Astrocyte (in vitro differentiated cells and primary cell): ENCODE data around the gene SEPSECS. TPM values are rescaled to one million over a fixed set of nuclear protein-coding genes. Genes with fewer than 3 reads are reported as not detected.

Experiments used
- DNase-seq: peaks from one replicate; pipeline ENCODE4 v3.0.0-alpha.2; 2010; ENCODE audit warnings: low read depth
- FAIRE-seq: peaks from 2 replicates; lab custom pipeline; 2011; peaks lifted over from hg19 to GRCh38; lab: Jason Lieb, UNC
- H2AFZ ChIP-seq: 2 replicates; pipeline ENCODE4 v1.6.0; 2012; ENCODE audit warnings: low read depth, low read length, inconsistent platforms
- H3K27ac ChIP-seq: 2 replicates; pipeline ENCODE4 v1.5.1; 2011; ENCODE audit warnings: low read depth, low read length, inconsistent platforms
- H3K27me3 ChIP-seq: 2 replicates; pipeline ENCODE4 v1.6.0; 2011; ENCODE audit warnings: low read length, inconsistent platforms; ENCODE audit not compliant: insufficient read depth
- H3K36me3 ChIP-seq: 2 replicates; pipeline ENCODE4 v1.5.1; 2011; ENCODE audit warnings: low read length, inconsistent platforms; ENCODE audit not compliant: insufficient read depth
- H3K4me1 ChIP-seq: 2 replicates; pipeline ENCODE4 v1.5.1; 2011; ENCODE audit warnings: low read length, inconsistent platforms; ENCODE audit not compliant: insufficient read depth
- H3K4me2 ChIP-seq: 2 replicates; pipeline ENCODE4 v1.6.0; 2012; ENCODE audit warnings: low read length, inconsistent platforms
- H3K4me3 ChIP-seq: 2 replicates; pipeline ENCODE4 v1.5.1; 2011; ENCODE audit warnings: low read depth, mild to moderate bottlenecking, low read length, inconsistent platforms; ENCODE audit not compliant: insufficient read depth
- H3K79me2 ChIP-seq: 2 replicates; pipeline ENCODE4 v1.6.0; 2012; ENCODE audit warnings: mild to moderate bottlenecking, low read length, inconsistent platforms; ENCODE audit not compliant: insufficient read depth
- H3K9ac ChIP-seq: 2 replicates; pipeline ENCODE4 v1.6.0; 2012; ENCODE audit warnings: mild to moderate bottlenecking, low read length, inconsistent platforms
- H3K9me3 ChIP-seq: 2 replicates; pipeline ENCODE4 v1.5.1; 2012; ENCODE audit warnings: low read depth, mild to moderate bottlenecking, low read length, inconsistent platforms; ENCODE audit not compliant: insufficient read depth
- H4K20me1 ChIP-seq: 2 replicates; pipeline ENCODE4 v1.6.0; 2012; ENCODE audit warnings: low read length, inconsistent platforms; ENCODE audit not compliant: insufficient read depth
- H3K27ac Mint-ChIP-seq: one replicate; pipeline ENCODE4 v1.8.0; 2021; ENCODE audit warnings: mild to moderate bottlenecking, mixed read lengths; ENCODE audit not compliant: unreplicated experiment
- H3K27me3 Mint-ChIP-seq: one replicate; pipeline ENCODE4 v1.8.0; 2021; ENCODE audit warnings: low read depth, mixed read lengths; ENCODE audit not compliant: unreplicated experiment
- H3K36me3 Mint-ChIP-seq: one replicate; pipeline ENCODE4 v1.8.0; 2021; ENCODE audit warnings: low read depth, mixed read lengths; ENCODE audit not compliant: unreplicated experiment
- H3K4me1 Mint-ChIP-seq: one replicate; pipeline ENCODE4 v1.8.0; 2021; ENCODE audit warnings: low read depth, mixed read lengths; ENCODE audit not compliant: unreplicated experiment
- H3K4me3 Mint-ChIP-seq: one replicate; pipeline ENCODE4 v1.8.0; 2021; ENCODE audit warnings: mild to moderate bottlenecking, moderate library complexity, mixed read lengths; ENCODE audit not compliant: unreplicated experiment
- H3K9me3 Mint-ChIP-seq: one replicate; pipeline ENCODE4 v1.8.0; 2021; ENCODE audit warnings: mild to moderate bottlenecking, mixed read lengths; ENCODE audit not compliant: unreplicated experiment
- CTCF ChIP-seq: IDR thresholded peaks from 2 replicates; pipeline ENCODE4 v1.5.1; 2011; ENCODE audit warnings: low read depth, mild to moderate bottlenecking, inconsistent platforms, low read length, moderate library complexity; ENCODE audit not compliant: insufficient read depth
- EZH2 ChIP-seq: IDR thresholded peaks from 2 replicates; pipeline ENCODE4 v1.6.1; 2012; ENCODE audit warnings: mild to moderate bottlenecking, low read length, inconsistent platforms; ENCODE audit not compliant: insufficient read depth
- total RNA-seq: library from RNA; stranded (reverse); gene quantifications from 2 replicates; pipeline ENCODE4 v1.2.1, GENCODE V29; 2021

Gene SEPSECS
- total RNA-seq, 1 donor from 2014 or later, result 4.2 TPM

- H3K27me3 Mint-ChIP-seq, result peaks cover 7% of the 10 kb centered on the region
- no peaks in the 10 kb centered on the region for H3K79me2 ChIP-seq
- peaks cover 3% of the 10 kb centered on the region for H3K9me3 ChIP-seq
- H3K27me3 ChIP-seq, result peaks cover 11% of the 10 kb centered on the region
- no peak overlapping the region for H3K4me3 Mint-ChIP-seq
- H3K4me1 Mint-ChIP-seq, result no peaks in the 10 kb centered on the region
- H4K20me1 ChIP-seq, result no peaks in the 10 kb centered on the region
- no peak for FAIRE-seq
- H3K27ac Mint-ChIP-seq, result no peak overlapping the region
- no peak overlapping the region for H2AFZ ChIP-seq
- no peak overlapping the region for H3K4me3 ChIP-seq
- no peak overlapping the region for H3K4me2 ChIP-seq
- DNase-seq, result no peak
- H3K9me3 Mint-ChIP-seq, result peaks cover 5% of the 10 kb centered on the region
- TF ChIP-seq EZH2 (no peak), CTCF (no peak)
- no peak overlapping the region for H3K27ac ChIP-seq
- H3K36me3 Mint-ChIP-seq, result peaks cover 2% of the 10 kb centered on the region
- H3K36me3 ChIP-seq, result no peaks in the 10 kb centered on the region
- H3K9ac ChIP-seq, result no peak overlapping the region
- H3K4me1 ChIP-seq, result no peaks in the 10 kb centered on the region
Observed at GRCh38 chr4:25070545-25070944, 89.7 kb downstream of the SEPSECS start.

Other genes starting within 250 kb of the SEPSECS start
- gene CCDC149, start 247.4 kb downstream of the SEPSECS start, total RNA-seq, result 10.2 and 13.8 TPM in 2 replicates
- gene LGI2, start 129.5 kb downstream of the SEPSECS start, total RNA-seq, result 0.27 and 0.77 TPM in 2 replicates
- 15.4 and 15.7 TPM in 2 replicates for gene PI4K2B, start 73.6 kb upstream of the SEPSECS start, total RNA-seq
- 9.7 and 10.2 TPM in 2 replicates for gene ZCCHC4, start 152.3 kb upstream of the SEPSECS start, total RNA-seq
- gene ANAPC4, start 216.8 kb upstream of the SEPSECS start, total RNA-seq, result 18.9 and 19.2 TPM in 2 replicates